ENCODE measurements around the gene FOLR2. TPM values are rescaled to one million over a fixed set of nuclear protein-coding genes. Genes with fewer than 3 reads are reported as not detected.

FOLR2 gene
- not detected in 2 replicates for total RNA-seq (ENCODE audit: low replicate concordance)

DNA sequence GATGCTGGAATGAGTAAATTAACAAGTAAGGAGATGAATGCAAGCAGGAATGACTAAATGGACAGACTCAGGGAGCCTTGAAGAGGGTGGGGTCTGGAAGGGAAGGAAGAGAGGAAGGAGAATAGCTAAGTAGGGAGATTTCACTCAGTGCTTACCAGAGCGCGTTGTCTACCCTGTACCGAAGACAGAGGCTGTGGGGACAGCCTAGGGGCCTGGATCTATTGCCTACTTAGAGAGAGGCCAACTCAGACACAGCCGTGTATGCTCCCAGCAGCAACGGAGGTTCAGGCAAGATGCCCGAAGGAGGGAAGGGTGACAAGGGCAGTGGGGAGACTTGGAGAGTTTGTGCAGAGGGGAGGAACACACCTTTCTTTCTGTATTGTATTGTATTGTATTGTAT, at the start of gene FOLR2:
Gene FOLR2, plus strand, starts transcription at position 157 of the 400 bp plus-strand sequence. CDS start 1,791 bp downstream, outside the sequence.

DNA sequence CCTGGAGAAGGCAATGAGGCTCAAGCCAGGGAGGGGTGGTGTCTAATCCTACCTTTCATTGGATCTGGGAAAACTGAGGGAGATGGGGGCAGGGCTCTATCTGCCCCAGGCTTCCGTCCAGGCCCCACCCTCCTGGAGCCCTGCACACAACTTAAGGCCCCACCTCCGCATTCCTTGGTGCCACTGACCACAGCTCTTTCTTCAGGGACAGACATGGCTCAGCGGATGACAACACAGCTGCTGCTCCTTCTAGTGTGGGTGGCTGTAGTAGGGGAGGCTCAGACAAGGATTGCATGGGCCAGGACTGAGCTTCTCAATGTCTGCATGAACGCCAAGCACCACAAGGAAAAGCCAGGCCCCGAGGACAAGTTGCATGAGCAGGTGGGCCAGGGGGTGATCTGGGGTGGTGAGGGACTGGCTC, 24.6 kb upstream of the FOLR2 start, which contains the start of gene FOLR1:
Gene FOLR1, plus strand, starts transcription at position 180 of the 421 bp plus-strand sequence. Its CDS starts 34 bp downstream, at position 214.

DNA sequence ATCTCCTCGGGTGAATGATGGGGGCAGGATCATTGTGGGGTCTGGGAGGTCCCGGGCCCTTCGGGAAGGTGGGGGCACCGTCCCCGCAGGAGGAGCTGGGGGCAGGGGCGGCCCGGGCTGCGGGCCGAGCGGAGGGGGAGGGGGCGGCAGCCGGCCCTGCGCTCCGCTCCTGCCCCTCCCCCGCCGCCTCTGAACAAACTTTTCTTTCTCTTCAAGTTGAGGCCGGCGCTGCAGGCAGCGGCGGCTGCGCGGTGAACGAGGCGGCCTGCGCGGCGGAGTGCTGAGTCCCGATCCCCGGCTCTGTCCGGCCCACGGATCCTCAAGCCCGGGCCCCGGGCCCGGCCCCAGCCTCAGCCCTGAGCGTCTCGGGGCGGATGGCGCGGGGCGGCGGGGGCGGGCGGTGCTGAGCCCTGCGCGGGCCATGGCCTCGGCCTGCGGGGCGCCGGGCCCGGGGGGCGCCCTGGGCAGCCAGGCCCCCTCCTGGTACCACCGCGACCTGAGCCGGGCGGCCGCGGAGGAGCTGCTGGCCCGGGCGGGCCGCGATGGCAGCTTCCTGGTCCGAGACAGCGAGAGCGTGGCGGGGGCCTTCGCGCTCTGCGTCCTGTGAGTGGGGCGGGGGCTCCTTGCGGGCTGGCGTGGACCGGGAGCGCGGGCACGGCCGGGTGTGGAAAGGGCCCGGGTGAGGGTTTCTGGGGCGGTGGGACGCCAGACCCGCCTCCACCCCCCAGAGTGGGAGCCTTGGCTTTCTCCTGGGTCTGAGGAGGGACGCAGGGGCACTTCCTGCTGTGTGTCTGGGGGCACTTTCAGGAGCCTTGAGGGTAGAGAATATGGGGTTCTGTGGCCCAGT, 8.2 kb downstream of the FOLR2 start, which contains the start of gene INPPL1:
Gene INPPL1, plus strand, starts transcription at position 204 of the 847 bp plus-strand sequence. Its CDS starts 218 bp downstream, at position 422.

DNA sequence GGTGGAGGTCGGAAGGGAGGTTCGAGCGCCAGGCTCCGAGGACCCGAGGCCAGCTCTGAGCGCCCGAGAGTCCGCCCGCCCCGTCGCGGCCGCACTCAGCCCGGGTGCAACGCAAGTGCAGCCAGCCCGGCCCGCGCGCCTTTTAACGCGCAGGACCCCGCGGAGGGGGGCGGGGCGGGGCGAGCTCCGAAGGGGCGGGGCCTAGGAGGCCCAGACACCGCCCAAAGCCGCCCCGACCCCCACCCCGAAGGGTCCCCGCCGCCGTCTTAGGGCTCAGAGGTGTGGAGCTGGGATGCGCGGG, 27.4 kb downstream of the FOLR2 start, which contains the start of gene PHOX2A:
Gene PHOX2A, minus strand, starts transcription at position 117 of the 301 bp plus-strand sequence. CDS start 172 bp downstream, outside the sequence.

Other genes with a start within 250 kb of the FOLR2 start
- gene IL18BP, start 217.9 kb upstream of the FOLR2 start, total RNA-seq (ENCODE audit: low replicate concordance) = 1.9 and 3.8 TPM in 2 replicates
- 88.9 and 138 TPM in 2 replicates for gene NUMA1, start 136.3 kb upstream of the FOLR2 start, total RNA-seq (ENCODE audit: low replicate concordance)
- 7.5 and 9.5 TPM in 2 replicates for gene LRRC51, start 135.9 kb upstream of the FOLR2 start, total RNA-seq (ENCODE audit: low replicate concordance)
- 87.7 and 153 TPM in 2 replicates for gene LAMTOR1, start 113.5 kb upstream of the FOLR2 start, total RNA-seq (ENCODE audit: low replicate concordance)
- gene TOMT, start 110.9 kb upstream of the FOLR2 start, total RNA-seq (ENCODE audit: low replicate concordance) = not detected in 2 replicates
- 37.6 and 61.5 TPM in 2 replicates for gene ANAPC15, start 104.1 kb upstream of the FOLR2 start, total RNA-seq (ENCODE audit: low replicate concordance)
- gene FOLR3, start 81.1 kb upstream of the FOLR2 start, total RNA-seq (ENCODE audit: low replicate concordance) = 5.5 TPM in 1 of 2 replicates, not detected in the other
- gene FOLR1, start 24.7 kb upstream of the FOLR2 start, total RNA-seq (ENCODE audit: low replicate concordance) = not detected in 2 replicates
- 49.4 and 53.9 TPM in 2 replicates for gene INPPL1, start 8.0 kb downstream of the FOLR2 start, total RNA-seq (ENCODE audit: low replicate concordance)
- gene PHOX2A, start 27.4 kb downstream of the FOLR2 start, total RNA-seq (ENCODE audit: low replicate concordance) = not detected in 2 replicates
- 26.3 and 40.8 TPM in 2 replicates for gene CLPB, start 217.7 kb downstream of the FOLR2 start, total RNA-seq (ENCODE audit: low replicate concordance)

All from smooth muscle cell of the coronary artery (primary cell).